WTC11 (cell line): ENCODE data around the gene TTLL11. TPM values are rescaled to one million over a fixed set of nuclear protein-coding genes. Genes with fewer than 3 reads are reported as not detected.

ENCODE experiments used
- ATAC-seq: fragments of 200-7000 bp; cut with Tn5 transposase; 2 replicates; pipeline ENCODE4 v1.10.0; 2021; ENCODE audit warnings: mild to moderate bottlenecking, moderate library complexity
- CTCF ChIA-PET: fragments of 300-600 bp; sonication (Branson Sonifier 250); formaldehyde crosslinking; loops from one replicate; lab custom pipeline; 2021; ENCODE audit warnings: antibody characterized with exemption; lab: Charles Lee
- POLR2A ChIA-PET: fragments of 350-600 bp; sonication (Branson Sonifier 250); formaldehyde crosslinking; loops from one replicate; lab custom pipeline; 2021; ENCODE audit warnings: antibody characterized with exemption; lab: Charles Lee
- DNase-seq: peaks from one replicate; pipeline ENCODE4 v3.0.0; 2021; ENCODE audit warnings: low spot score
- H3K27ac Mint-ChIP-seq: 2 replicates; pipeline ENCODE4 v1.8.0; 2021; ENCODE audit warnings: mixed read lengths
- H3K27me3 Mint-ChIP-seq: 2 replicates; pipeline ENCODE4 v1.8.0; 2021; ENCODE audit warnings: low read depth, mild to moderate bottlenecking, moderate library complexity, mixed read lengths
- H3K36me3 Mint-ChIP-seq: 2 replicates; pipeline ENCODE4 v1.8.0; 2021; ENCODE audit warnings: mixed read lengths
- H3K4me1 Mint-ChIP-seq: 2 replicates; pipeline ENCODE4 v1.8.0; 2022; ENCODE audit warnings: mixed read lengths
- H3K4me3 Mint-ChIP-seq: 2 replicates; pipeline ENCODE4 v1.8.0; 2021; ENCODE audit warnings: mild to moderate bottlenecking, moderate library complexity, mixed read lengths
- H3K9me3 Mint-ChIP-seq: 2 replicates; pipeline ENCODE4 v1.8.0; 2021; ENCODE audit warnings: mixed read lengths
- ARID4B ChIP-seq: sonication (generic); formaldehyde crosslinking; IDR thresholded peaks from 2 replicates; pipeline ENCODE4 v1.8.0; 2023; ENCODE audit warnings: missing genetic modification reagents, mild to moderate bottlenecking, borderline replicate concordance
- CTCF ChIP-seq: fragments of 200-600 bp; IDR thresholded peaks from 2 replicates; pipeline ENCODE4 v1.8.0; 2022; ENCODE audit warnings: antibody characterized with exemption
- ELF4 ChIP-seq: sonication (generic); formaldehyde crosslinking; IDR thresholded peaks from 2 replicates; pipeline ENCODE4 v1.8.1; 2022; ENCODE audit warnings: low read depth, mild to moderate bottlenecking, moderate library complexity, missing genetic modification reagents
- EMX1 ChIP-seq: fragments of 250-450 bp; sonication (Bioruptor Pico); IDR thresholded peaks from 2 replicates; pipeline ENCODE4 v1.8.0; 2021; ENCODE audit warnings: mild to moderate bottlenecking
- FOXP1 ChIP-seq: sonication (generic); formaldehyde crosslinking; IDR thresholded peaks from 2 replicates; pipeline ENCODE4 v1.8.0; 2022; ENCODE audit warnings: missing genetic modification reagents, mild to moderate bottlenecking, moderate library complexity, borderline replicate concordance
- KAT7 ChIP-seq: sonication (generic); formaldehyde crosslinking; IDR thresholded peaks from 2 replicates; pipeline ENCODE4 v1.8.1; 2023; ENCODE audit warnings: missing genetic modification reagents, mild to moderate bottlenecking, borderline replicate concordance
- MLX ChIP-seq: sonication (generic); formaldehyde crosslinking; IDR thresholded peaks from 2 replicates; pipeline ENCODE4 v1.8.1; 2023; ENCODE audit warnings: mild to moderate bottlenecking, missing genetic modification reagents, moderate library complexity
- SOX15 ChIP-seq: fragments of 250-450 bp; sonication (Bioruptor Pico); IDR thresholded peaks from 2 replicates; pipeline ENCODE4 v1.9.0; 2021; ENCODE audit warnings: mild to moderate bottlenecking
- SP1 ChIP-seq: sonication (generic); formaldehyde crosslinking; conservative IDR thresholded peaks from 2 replicates; pipeline ENCODE4 v1.8.1; 2022; ENCODE audit warnings: missing genetic modification reagents
- TCF7 ChIP-seq: sonication (generic); formaldehyde crosslinking; IDR thresholded peaks from 2 replicates; pipeline ENCODE4 v1.8.0; 2022; ENCODE audit warnings: mild to moderate bottlenecking, low read depth, missing genetic modification reagents, moderate library complexity
- TEAD1 ChIP-seq: sonication (generic); formaldehyde crosslinking; IDR thresholded peaks from 2 replicates; pipeline ENCODE4 v1.8.0; 2022; ENCODE audit warnings: mild to moderate bottlenecking, missing genetic modification reagents
- ZNF121 ChIP-seq: sonication (generic); formaldehyde crosslinking; IDR thresholded peaks from 2 replicates; pipeline ENCODE4 v1.8.0; 2023; ENCODE audit warnings: missing genetic modification reagents
- ZNF281 ChIP-seq: sonication (generic); formaldehyde crosslinking; IDR thresholded peaks from 2 replicates; pipeline ENCODE4 v1.8.0; 2023; ENCODE audit warnings: mild to moderate bottlenecking, missing genetic modification reagents
- ZNF396 ChIP-seq: fragments of 250-450 bp; sonication (Bioruptor Pico); IDR thresholded peaks from 2 replicates; pipeline ENCODE4 v1.8.0; 2021; ENCODE audit warnings: mild to moderate bottlenecking, moderate library complexity, borderline replicate concordance
- ZNF425 ChIP-seq: fragments of 250-450 bp; sonication (Bioruptor Pico); conservative IDR thresholded peaks from 2 replicates; pipeline ENCODE4 v1.9.0; 2021; ENCODE audit warnings: mild to moderate bottlenecking
- total RNA-seq: library from RNA; stranded (reverse); gene quantifications from 3 replicates; pipeline ENCODE4 v1.2.3, GENCODE V29; 2021
- TF ChIP-seq, protein P1 (sequence below): sonication (generic); formaldehyde crosslinking; conservative IDR thresholded peaks from 2 replicates; pipeline ENCODE4 v1.8.1; 2022; ENCODE audit warnings: mild to moderate bottlenecking, missing genetic modification reagents

TTLL11 gene
- total RNA-seq, 1 experiment from 2014 or later, result 1.1 TPM

- TF ChIP-seq ARID4B (CRISPR knock-in tag), result no peak
Observed at GRCh38 chr9:121866927-121867326, 226.2 kb downstream of the TTLL11 start (continued).

GRCh38 chr9:121865884-121866283, 227.2 kb downstream of the TTLL11 start:
- ChIA-PET POLR2A (no interaction called here), CTCF (interaction anchor here (1.5 to 2.7 kb wide), 2 partner anchors 65 to 170 kb away, joined by 3 to 13 read pairs; no protein-coding TSS in a partner anchor)
- no peak overlapping the region for H3K27ac Mint-ChIP-seq
- ATAC-seq (no peak), DNase-seq (no peak)
- H3K4me1 Mint-ChIP-seq, result peaks cover 23% of the 10 kb centered on the region
- H3K9me3 Mint-ChIP-seq, result no peaks in the 10 kb centered on the region
- H3K27me3 Mint-ChIP-seq, result no peaks in the 10 kb centered on the region
- no peak overlapping the region for H3K4me3 Mint-ChIP-seq
- no peak for TF ChIP-seq ZNF425 (CRISPR knock-in tag)
- no peak for TF ChIP-seq FOXP1
- no peak for TF ChIP-seq SOX15 (CRISPR knock-in tag)
- TF ChIP-seq ZNF281, result no peak
- no peak for TF ChIP-seq CTCF
- no peak for TF ChIP-seq SP1 (CRISPR knock-in tag)
- TF ChIP-seq KAT7 (CRISPR knock-in tag), result no peak
- TF ChIP-seq TEAD1 (CRISPR knock-in tag), result no peak
- no peak for TF ChIP-seq EMX1 (CRISPR knock-in tag)
- no peak for TF ChIP-seq TCF7
- no peaks in the 10 kb centered on the region for H3K36me3 Mint-ChIP-seq

GRCh38 chr9:121865060-121865459, 228.0 kb downstream of the TTLL11 start:
- no peaks in the 10 kb centered on the region for H3K9me3 Mint-ChIP-seq
- DNase-seq, result no peak
- ChIA-PET CTCF (interaction anchor here (1.5 to 2.7 kb wide), 2 partner anchors 66 to 169 kb away, joined by 3 to 13 read pairs; no protein-coding TSS in a partner anchor), POLR2A (no interaction called here)
- peaks cover 31% of the 10 kb centered on the region for H3K4me1 Mint-ChIP-seq
- no peaks in the 10 kb centered on the region for H3K27me3 Mint-ChIP-seq
- no peaks in the 10 kb centered on the region for H3K36me3 Mint-ChIP-seq
- no peak for ATAC-seq
- H3K4me3 Mint-ChIP-seq, result no peak overlapping the region
- no peak overlapping the region for H3K27ac Mint-ChIP-seq
- TF ChIP-seq MLX (CRISPR knock-in tag) (no peak), ZNF121 (CRISPR knock-in tag) (no peak), ELF4 (CRISPR knock-in tag) (no peak), TEAD1 (CRISPR knock-in tag) (no peak), EMX1 (CRISPR knock-in tag) (no peak), CTCF (no peak), ZNF396 (CRISPR knock-in tag) (no peak)
- TF ChIP-seq, protein P1, sequence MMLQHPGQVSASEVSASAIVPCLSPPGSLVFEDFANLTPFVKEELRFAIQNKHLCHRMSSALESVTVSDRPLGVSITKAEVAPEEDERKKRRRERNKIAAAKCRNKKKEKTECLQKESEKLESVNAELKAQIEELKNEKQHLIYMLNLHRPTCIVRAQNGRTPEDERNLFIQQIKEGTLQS (CRISPR knock-in tag), result no peak
